Stimulated activated CD4-positive, alpha-beta T cell treated with anti-CD3 and anti-CD28 coated beads, TNF-alpha, amount 100 ng/mL, for 24 hours (primary cell): ENCODE data around the gene FHL3.
"Not testable (repeated sequence)": the region's sequence is repeated elsewhere in the genome, so short reads cannot be mapped to it uniquely, and the experiment has no call there.

Source experiments
- DNase-seq, 3 experiments: peaks; one replicate each; pipeline ENCODE4 v3.0.0-alpha.2; 2020; ENCODE audit warnings: low read depth in 3 of 3

The FHL3 gene

DNA sequence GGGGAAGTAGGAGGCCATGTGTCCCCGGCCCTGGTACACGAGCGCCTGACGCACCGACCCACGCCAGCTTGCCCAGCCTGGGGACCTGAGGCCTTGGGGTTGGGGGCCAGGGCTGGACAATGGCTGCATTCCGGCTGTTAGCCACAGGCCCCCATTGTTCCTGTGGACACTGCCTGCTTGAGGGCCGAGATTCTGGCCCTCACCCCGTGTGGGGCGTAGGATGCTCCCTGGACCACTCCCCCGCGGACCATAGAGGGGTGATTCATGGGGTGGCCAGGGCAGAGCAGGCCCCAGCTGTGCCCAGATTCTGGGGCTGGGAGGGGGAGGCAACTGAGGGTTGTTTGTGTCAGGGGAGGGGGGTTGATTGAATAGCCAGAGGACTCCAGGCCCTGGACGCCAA, 29.6 kb upstream of the FHL3 start:
- no peak for DNase-seq

DNA sequence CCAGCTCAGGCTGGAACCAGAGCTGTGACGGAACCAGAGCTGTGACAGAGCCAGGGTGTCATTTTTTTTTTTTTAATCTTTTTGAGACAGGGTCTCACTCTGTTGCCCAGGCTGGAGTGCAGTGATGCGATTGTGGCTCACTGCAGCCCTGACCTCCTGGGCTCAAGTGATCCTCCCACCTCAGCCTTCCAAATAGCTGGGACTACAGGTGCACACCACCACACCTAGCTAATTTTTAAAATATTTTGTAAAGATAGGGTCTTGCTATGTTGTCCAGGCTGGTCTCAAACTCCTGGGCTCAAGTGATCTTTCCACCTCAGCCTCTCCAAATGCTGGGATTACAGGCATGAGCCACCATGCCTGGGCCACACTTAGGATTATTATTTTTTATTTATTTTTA, 27.7 kb upstream of the FHL3 start:
- DNase-seq: not testable (repeated sequence)

DNA sequence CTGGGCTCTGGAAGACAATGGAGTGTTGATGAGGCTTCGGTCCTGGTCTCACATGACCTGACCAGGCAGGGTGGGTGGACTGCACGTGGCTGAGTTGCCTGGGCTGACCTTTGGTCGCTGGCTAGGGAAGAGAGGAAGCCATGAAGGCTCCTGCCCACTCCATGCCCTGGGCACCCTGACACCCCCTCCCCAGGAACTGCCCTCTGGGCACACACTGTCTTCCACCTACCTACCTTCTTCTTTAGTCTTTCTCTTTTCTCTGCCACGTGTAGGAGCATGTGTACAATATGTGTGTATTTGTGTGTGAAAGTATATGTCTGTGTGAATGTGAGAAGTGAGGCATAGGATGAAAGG, 26.2 kb upstream of the FHL3 start:
- no peak for DNase-seq

DNA sequence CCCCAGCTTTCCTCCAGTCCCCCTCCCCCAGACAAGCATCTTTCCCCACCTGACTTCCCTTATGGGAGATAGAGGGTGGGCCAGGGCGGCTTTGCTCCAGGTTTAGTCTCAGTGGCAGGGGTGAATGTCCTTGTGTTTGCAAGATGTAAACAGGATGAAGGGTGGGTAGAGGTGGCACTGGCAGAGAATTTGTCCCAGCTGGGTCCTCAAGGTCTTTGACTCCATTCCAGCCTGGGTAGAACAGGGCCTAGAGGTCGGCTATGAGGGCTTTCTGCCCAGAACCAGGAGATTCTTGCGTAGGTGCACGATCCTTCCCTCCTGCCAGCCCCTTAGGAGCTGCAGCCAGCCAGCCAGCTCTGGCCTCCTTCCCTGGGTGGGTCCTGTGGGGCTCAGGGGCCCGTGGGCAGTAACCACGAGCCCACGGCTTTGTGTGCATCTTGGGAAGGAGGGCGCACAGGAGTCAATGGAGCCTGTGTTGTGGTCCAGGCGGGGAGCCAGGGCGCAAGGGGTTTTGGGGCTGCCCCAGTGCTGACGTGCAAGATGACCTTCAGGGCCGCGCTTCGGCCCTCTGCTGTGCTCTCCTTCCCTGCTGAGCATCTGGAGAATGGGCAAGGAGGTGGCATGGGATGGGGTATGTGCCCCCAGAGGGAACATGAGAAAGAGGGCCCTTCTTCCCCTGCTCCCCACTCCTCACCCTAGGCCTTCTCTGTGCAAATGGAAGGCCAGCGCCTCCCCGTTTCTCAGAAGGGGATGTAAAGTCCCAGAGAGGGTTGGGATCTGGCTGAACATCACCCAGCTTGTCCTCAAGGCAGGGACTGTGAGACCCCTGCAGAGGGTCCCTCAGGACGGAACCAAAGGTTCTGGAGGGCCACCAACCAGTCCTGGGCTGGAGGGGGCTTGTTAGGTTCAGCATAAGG, 25.5 kb upstream of the FHL3 start:
- no peak for DNase-seq

DNA sequence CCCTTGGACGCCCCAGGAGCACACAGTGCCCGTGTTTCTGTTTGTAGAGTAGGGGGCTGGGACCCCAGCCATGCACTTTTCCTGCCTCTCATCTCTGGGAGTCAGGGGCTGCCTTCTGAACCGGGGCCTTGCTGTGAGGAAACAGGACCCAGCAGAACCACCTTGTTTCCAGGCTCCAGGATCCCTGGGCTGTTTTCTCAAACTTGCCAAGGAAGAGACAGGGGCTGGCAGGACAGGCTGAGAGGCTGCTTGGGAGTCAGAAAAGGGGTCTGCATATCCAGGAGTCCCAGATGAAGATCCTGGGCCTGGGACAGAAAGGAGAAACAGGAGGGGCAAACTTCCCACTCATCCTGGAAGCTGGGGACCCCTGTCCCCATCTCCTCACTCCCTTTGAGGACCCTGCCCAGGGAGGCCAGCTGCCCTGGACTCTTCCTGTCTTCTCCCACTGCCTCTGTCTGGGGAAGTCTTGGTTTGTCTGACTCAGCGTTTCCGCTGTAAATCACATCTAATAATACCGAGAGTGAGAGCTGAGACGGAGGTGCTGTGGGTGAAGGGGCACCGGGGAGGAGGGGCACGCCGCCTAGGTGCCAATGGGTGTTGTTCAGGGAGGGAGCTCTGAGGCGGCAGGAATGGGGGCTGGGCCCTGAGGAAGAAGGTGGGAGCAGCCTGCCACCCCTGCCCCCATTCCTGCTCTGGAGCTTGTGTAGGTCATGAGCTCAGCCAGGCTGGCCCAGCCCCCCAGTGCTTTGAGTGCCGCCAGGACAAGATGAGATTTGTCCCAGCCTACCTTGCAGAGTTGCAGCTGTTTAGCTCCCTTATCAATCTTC, 24.6 kb upstream of the FHL3 start:
- DNase-seq: peak; percentile 66 to 80 (median 70)

DNA sequence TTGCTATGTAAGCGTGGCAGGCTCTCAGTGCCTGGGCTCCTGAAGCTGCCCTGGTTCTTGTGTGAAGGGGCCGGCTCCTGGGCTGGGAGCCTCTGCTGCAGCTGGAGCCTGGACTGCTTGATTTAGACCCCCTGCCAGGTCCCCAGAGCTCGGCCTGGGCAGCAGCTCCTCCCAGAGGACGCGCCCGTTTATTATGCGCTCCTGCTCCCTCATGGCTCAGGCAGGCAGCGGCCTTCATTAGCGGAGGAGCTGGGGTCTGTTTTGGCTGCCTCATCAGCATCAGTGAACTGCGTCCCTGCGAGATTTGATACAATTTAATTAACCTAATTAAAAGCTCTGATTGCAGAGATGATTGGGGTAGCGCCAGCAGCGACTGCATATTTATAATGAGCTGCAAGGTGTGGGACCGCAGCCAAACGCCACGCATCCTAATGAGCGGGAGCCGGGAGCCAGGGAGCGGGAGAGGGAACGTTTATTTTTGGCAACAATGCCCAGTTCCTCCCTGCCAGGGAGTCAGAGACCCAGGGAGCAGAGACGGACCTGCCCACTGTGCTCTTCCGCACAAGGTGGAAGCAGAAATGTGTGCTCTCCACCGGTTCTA, 23.9 kb upstream of the FHL3 start:
- no peak for DNase-seq

DNA sequence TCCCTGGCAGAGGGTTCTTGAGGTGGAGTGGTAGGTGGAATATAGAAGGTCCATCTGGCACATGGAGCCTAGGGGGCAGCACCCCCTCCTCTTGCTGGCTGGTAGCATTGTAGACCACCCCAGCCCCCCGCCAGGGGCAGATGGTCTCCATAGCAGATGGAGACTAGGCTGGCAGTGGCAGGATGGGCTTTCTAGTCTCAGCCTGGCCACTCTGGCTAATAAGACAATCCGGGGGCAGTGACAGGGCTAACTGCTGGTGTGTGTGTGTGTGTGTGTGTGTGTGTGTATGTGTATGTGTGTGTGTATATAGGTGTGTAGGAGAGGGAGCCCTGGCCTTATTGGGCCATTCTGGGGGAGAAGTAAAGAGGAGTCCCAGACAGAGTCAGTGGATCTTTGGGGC, 23.4 kb upstream of the FHL3 start:
- DNase-seq: no peak

DNA sequence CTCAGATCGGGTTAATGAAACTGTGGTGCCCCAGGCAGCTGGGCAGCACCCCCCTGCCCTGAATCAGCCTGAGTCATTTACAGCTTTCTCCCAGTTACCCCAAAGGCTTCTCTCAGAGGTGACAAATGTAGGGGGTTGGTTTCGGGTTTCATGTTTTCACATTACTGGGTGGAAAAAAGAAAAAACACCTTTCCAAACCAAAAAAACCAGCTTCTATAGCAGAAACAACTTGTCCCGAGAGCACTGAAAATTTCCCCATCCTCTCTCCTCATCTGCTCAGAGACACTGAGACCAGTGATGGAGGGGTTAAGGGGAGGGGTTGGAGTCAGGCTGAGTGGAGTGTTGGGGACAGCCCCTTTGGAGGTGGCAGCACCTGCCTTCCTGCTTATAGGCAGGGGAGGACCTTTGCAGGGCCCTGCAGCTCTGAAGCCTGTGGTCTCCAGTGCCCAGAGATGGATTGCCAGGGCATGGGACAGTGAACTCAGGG, 22.8 kb upstream of the FHL3 start:
- peak; percentile 65 to 79 (median 69) for DNase-seq

DNA sequence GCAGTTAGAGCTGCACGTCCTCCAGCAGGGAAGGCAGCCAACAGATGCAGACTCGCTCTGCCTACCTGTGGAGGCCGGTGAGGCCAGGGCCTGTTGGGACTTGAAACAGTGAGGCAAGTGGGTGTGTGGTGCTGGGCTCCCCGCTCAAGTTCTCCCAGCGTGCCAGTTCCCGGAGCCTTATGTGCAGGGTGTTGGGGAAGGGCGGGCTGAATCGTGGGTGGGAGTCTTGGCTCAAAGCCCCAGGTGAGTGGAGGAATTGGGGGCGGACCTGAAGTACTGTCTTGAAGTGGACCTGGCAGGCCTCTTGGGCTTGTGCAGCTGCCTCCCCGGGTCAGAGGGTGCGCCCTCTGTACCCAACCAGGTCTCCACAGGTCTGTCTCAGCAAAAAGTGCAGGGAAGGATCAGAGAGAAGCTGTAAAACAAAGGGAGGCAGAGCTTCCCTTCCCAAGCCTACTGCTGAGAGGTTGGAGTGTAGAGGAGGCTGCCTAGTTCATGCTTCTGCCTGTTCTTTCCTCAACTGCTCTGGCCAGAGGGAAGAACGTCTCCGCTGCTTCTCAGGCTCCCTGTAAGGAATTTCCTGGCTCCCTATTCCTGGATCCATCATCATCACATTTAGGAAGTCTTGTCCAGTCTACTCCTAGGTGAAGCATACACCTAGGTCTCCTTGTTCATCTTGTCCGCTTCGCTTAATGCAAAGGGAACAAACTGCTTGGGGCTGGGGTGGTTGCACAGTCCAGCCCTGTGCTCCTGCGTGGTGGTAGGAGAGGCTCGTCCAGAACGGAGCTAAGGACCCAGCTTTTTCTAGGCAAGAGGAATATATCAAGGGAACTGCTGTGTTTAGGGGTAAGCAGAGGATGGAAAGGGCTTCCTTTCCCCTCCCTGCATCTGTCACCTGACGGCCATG, 22.1 kb upstream of the FHL3 start:
- no peak for DNase-seq

DNA sequence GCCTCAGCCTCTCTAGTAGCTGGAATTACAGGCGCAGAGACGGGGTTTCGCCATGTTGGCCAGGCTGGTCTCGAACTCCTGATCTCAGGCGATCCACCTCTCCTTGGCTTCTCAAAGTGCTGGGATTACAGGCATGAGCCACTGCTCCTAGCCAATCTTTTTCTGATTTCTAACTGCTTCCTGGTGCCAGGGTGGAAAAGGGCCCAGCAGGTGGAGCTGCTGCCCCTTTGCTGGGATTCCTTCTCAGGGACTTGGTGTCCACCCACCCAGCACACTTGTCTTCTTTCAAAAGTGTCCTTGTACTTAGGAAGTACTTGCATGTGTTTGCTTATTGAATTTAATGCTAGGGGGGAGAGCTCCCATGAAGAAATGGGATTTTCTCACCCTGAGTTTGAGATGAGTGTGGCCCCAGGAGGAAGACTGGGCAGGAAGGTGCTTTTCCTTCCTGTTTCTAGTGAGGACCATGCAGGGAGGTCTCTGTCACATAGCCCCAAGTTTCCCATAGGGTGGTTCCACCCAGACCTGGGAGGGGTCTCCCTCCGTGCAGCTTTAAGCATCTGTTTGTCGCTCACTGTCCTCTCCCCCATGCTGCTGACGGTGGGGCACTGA, 21.4 kb upstream of the FHL3 start:
- DNase-seq: peak in 1 of 3 experiments; percentile 46

DNA sequence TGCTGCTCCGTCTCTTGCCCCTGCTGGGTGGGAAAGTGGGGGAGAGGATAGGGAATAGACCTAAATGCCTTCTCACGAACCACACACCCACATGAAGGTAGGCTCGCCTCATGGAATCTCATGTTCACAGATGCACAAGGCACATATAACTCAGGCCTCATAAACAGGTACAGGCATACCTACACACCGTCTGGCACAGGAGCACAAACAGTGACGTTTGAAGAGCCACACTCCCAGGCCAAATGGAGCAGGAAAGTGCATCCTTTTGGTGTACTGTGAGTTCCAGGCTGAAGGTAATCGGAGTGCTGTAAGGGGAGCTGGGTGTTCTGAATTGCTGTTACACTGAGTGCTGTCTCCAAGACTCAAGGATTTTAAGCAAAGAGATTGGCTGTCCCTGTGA, 20.4 kb upstream of the FHL3 start:
- no peak for DNase-seq

DNA sequence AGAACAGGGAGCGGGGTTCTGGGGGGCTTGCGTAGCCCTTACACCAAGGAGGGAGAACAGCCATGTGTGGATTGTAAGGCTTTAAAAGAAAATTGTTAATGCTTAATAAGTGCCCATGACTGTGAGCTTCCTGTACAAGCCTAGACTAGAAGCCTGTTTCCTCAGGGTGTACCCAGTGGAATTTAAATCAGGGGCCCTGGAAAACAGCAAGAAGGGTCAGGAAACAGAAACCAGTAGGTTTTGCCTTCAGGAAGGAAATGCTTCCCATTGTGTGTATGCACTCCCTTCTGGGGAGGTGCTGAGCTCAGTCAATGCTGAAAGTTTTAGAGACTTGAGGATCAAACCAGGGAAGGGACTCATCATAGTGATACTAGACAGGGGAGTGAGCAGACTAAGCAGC, 19.9 kb upstream of the FHL3 start:
- no peak for DNase-seq

DNA sequence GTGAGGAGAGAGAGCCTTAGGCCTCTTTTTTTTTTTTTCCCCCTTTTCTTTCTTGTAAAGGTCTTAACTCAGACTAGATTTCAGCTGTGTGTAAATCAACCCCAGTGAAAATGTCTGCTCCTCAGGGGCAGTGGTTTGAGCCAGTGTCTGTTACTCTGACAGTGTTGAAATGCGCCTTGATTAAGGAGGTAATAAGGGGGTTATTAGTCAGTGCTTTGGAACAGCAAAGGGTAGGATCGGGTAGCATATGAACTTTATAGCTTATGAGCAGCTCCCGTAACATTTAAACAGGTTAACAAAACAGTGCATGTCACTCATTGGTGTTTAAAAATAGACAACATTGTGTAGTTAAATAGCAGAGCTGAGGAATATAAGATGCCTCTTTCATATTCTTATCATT, 17.5 kb upstream of the FHL3 start:
- no peak for DNase-seq

DNA sequence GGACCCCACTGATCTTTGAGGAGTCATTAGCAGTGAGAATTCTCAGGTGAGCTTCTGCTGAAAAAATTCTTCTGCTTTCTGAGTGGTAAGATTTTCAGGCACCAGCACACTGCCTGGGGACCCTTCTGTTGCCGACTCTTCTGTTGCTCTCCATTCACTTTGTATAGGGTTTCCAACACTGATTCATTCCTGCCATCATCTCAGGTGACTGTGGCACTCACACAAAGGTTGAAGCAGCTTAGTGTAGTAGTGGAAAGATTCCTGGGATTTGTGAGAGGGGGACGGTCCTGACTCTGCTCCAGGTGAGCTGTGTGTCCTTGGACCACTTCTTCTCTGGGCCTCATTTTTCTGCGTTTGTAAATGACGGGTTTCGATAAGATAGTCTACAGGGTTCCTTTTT, 16.7 kb upstream of the FHL3 start:
- DNase-seq: no peak

DNA sequence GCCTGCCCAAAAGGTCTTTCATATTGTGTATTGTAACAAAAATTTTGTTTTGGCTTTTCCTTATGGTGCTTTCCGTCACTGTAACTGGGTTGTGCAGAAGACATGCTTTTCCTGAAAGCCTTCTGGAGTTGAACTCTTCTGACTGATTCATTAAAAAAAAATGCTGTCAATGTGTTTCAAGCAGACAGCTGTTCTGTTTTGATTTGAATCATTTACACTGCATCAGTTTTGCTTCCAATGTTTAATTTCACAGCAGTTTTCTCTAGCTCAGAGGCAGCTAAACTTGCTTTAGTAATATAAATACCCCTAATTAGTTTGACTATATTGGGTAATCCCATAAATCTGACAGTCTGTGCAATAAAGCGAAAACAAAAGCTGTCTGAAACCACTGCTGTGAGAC, 15.1 kb upstream of the FHL3 start:
- DNase-seq: no peak

DNA sequence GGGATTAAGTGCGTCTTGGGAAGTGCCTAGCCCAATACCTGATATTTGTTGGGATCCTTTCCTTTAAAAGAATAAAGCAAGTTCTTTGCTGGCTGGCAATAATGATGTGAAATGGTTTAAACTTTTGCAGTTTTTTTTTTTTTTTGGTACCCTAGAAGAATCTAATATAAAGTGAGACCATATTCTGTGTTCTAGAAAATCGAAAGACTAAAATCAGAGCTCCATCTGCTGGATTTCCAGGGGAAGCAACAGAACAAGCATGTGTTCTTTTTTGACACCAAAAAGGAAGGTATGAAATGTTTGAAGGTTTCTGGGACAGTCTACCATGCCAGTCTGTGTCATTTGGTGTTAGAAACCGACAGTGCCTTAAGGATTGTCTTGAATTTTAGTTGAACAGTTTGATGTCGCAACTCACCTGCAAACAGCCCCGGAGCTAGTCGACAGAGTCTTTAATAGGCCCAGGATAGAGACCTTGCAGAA, 13.6 kb upstream of the FHL3 start:
- DNase-seq: no peak

DNA sequence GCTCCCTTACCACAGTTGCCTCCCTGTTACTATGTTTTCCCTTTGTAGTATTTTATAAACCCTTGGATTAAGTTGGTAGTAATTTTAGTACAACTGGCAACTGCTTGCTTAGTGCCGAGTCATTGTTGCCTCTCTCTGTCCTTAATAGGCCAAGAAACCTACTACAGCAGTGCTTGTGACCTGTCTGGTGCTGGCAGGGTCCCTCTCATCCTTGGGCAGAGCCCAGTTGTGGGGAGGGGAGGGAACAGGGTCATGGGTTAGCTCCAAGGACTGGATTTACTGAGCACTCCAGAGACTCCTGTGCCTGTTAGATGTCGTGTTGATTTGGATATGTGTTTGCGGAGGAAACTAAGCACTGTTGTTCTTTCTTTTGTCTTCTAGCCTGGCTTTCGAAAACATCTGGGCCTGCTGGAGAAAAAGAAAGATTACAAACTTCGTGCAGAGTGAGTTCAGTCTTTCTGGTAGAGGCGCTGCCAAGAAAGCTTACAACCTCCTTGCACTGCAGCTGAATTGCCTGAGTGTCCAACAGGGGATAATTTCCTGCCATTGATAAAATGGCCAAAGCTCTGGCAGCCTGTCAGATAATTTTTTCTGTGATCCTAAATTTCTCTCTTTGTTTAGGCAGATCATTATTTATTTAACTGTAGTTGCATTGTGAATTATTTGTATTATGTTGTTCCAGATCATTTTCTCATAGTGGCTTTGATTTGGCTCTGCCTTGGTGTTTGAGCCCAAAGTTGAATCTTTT, 10.8 kb upstream of the FHL3 start:
- no peak for DNase-seq

DNA sequence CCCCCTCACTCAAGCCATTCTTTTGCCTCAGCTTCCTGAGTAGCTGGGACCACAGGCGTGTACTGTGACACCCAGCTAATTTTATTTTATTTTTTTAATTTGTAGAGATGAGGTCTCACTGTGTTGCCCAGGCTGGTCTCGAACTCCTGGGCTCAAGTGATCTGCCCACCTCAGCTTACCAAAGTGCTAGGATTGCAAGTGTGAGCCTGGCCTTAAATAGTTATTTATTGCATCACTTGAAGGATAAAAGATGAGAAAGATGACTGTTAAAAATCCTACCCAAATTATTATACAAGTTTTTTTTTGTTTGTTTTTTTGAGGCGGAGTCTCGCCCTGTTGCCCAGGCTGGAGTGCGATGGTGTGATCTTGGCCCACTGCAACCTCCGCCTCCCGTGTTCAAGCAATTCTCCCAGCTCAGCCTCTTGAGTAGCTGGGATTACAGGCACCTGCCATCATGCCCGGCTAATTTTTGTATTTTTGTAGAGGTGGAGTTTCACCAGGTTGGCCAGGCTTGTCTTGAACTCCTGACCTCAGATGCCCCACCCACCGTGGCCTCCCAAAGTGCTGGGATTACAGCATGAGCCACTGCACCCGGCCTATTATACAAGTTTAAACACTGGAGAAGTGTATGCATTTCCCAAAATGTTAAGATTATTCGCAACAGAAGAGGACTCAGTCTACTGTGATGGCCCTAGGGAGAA, 9.6 kb upstream of the FHL3 start:
- no peak for DNase-seq

DNA sequence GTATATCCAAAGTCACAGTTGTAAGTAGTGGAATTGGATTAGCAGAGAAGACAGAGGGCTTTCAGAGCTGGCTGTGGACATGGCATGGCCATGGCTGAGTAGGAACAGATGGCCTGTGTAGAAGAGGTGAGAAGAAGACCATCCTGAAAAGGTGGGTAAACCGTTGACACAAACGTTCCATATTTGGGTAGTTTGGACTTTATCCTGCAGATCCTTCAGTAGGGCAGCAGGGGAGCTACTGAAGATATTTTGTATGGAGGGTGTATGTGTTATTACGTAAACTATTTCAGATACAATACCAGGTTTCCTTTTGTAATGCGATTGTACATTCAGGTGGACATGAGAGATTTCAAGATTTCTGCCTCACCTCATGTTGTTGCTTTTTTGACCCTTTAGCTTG, 8.9 kb upstream of the FHL3 start:
- no peak for DNase-seq

DNA sequence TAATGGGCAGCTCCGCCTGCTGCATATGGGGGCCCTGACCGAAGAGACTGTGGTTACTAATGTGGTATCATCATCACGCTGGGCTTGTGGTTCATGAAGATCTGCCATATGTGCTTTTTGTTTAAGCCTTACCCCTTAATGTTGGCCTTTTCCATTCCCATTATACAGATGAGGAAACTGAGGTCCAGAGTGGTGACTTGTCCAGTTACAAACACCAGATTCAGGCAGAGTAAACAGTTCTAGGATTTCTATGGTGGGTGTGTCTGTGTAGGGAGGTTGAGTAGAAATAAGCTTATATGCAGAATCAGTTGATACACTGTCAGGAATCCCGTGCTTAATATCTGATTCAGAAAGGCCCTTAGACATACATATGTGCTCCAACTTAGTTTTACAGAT, 7.9 kb upstream of the FHL3 start:
- no peak for DNase-seq
